T-cell (primary cell): ENCODE results near the gene PSMD6. TPM values are rescaled to one million over a fixed set of nuclear protein-coding genes. Genes with fewer than 3 reads are reported as not detected.

ENCODE experiments used
- ATAC-seq, 4 experiments: fragments of 200-7000 bp in 3 of 4; fragments of 150-1000 bp in 1 of 4; cut with Tn5 transposase; replicated peaks in 1 of 4; 1 replicate in 3 of 4; 2 replicates in 1 of 4; pipeline ENCODE4 v1.10.0; 2021; ENCODE audit warnings: moderate library complexity in 3 of 4, mild to moderate bottlenecking in 2 of 4, moderate number of reproducible peaks in 1 of 4
- CTCF ChIA-PET, 2 donors: fragments of 300-600 bp; sonication (Branson Sonifier 250); formaldehyde crosslinking; loops; one replicate each; lab custom pipeline; 2022; ENCODE audit warnings: antibody characterized with exemption in 2 of 2; lab: Charles Lee
- POLR2A ChIA-PET, 2 donors: fragments of 300-600 bp; sonication (Branson Sonifier 250); formaldehyde crosslinking; loops; one replicate each; lab custom pipeline; 2022; ENCODE audit warnings: antibody characterized with exemption in 2 of 2; lab: Charles Lee
- DNase-seq, 35 experiments: peaks; one replicate each; pipeline versions ENCODE4 v3.0.0 to v3.0.0-alpha.2; 2013 to 2023
- H3K27ac ChIP-seq: one replicate; pipeline ENCODE4 v1.5.1; 2013; ENCODE audit warnings: low read length
- H3K27me3 ChIP-seq, 2 experiments: replicated peaks in 1 of 2; 1 replicate in 1 of 2; 2 replicates in 1 of 2; pipeline versions ENCODE4 v1.6.1 to v1.7.0; 2013; ENCODE audit warnings: low read length in 1 of 2, mixed read lengths in 1 of 2; ENCODE audit not compliant: control insufficient read depth in 2 of 2, insufficient read depth in 2 of 2; ENCODE audit errors: extremely low read depth in 1 of 2
- H3K36me3 ChIP-seq, 2 donors: 1 replicate in 1 of 2; 2 replicates in 1 of 2; pipeline versions ENCODE4 v1.6.1 to v1.7.0; 2013; ENCODE audit warnings: low read length in 1 of 2; ENCODE audit not compliant: control insufficient read depth in 2 of 2, insufficient read depth in 1 of 2; ENCODE audit errors: extremely low read depth in 1 of 2
- H3K4me1 ChIP-seq, 2 experiments: 1 replicate in 1 of 2; 2 replicates in 1 of 2; pipeline versions ENCODE4 v1.6.1 to v1.7.0; 2013; ENCODE audit warnings: low read length in 2 of 2, mixed read lengths in 1 of 2; ENCODE audit not compliant: insufficient read depth in 2 of 2, control insufficient read depth in 1 of 2; ENCODE audit errors: extremely low read depth in 1 of 2
- H3K4me3 ChIP-seq, 2 donors: 1 replicate in 1 of 2; 2 replicates in 1 of 2; pipeline versions ENCODE4 v1.5.1 to v1.7.0; 2013; ENCODE audit warnings: mild to moderate bottlenecking in 2 of 2, low read length in 1 of 2, moderate library complexity in 1 of 2; ENCODE audit not compliant: control insufficient read depth in 1 of 2; ENCODE audit errors: extremely low read depth in 1 of 2
- H3K9me3 ChIP-seq: 2 replicates; pipeline ENCODE4 v1.7.0; 2013
- H3K27ac Mint-ChIP-seq, 2 donors: one replicate each; pipeline ENCODE4 v1.8.0; 2020 to 2021; ENCODE audit warnings: mild to moderate bottlenecking in 2 of 2, mixed read lengths in 2 of 2
- H3K27me3 Mint-ChIP-seq, 2 donors: one replicate each; pipeline ENCODE4 v1.8.0; 2021 to 2022; ENCODE audit warnings: mixed read lengths in 2 of 2
- H3K36me3 Mint-ChIP-seq: one replicate; pipeline ENCODE4 v1.8.0; 2021; ENCODE audit warnings: mixed read lengths
- H3K4me1 Mint-ChIP-seq, 3 donors: one replicate each; pipeline ENCODE4 v1.8.0; 2020 to 2022; ENCODE audit warnings: mixed read lengths in 3 of 3, mild to moderate bottlenecking in 1 of 3
- H3K4me3 Mint-ChIP-seq, 3 donors: one replicate each; pipeline ENCODE4 v1.8.0; 2020 to 2022; ENCODE audit warnings: mild to moderate bottlenecking in 3 of 3, mixed read lengths in 3 of 3, moderate library complexity in 3 of 3
- H3K9me3 Mint-ChIP-seq, 3 donors: one replicate each; pipeline ENCODE4 v1.8.0; 2020 to 2022; ENCODE audit warnings: mixed read lengths in 3 of 3
- WGBS: methylation state at CpG from one replicate; pipeline ENCODE4 v1.1.5; 2013; ENCODE audit warnings: missing lambda C conversion rate; ENCODE audit not compliant: insufficient coverage; 5-methylcytosine and 5-hydroxymethylcytosine counted together
- total RNA-seq, 35 experiments: library from RNA in 6 of 35; stranded (reverse) in 6 of 35; fragments of 120-200 nt in 1 of 35; gene quantifications; one replicate each; pipeline versions ENCODE4 v1.2.1 to v1.2.4 and lab custom pipeline; 2013 to 2026

PSMD6 gene
- total RNA-seq, 5 donors from 2014 or later (not counting 1 experiment from before 2014, with no cell fraction given) = 60.2 to 95.4 (median 73.2) TPM

GRCh38 chr3:64009528-64009927, 13.8 kb downstream of the PSMD6 start:
- H3K27ac Mint-ChIP-seq = peak overlapping the region in 1 of 2 donors; percentile 24
- CTCF ChIA-PET = interaction anchor here (1.3 to 1.7 kb wide), 2 partner anchors 16 to 48 kb away, joined by 4 to 6 read pairs; no protein-coding TSS in a partner anchor
- H3K4me1 ChIP-seq = no peaks in the 10 kb centered on the region
- no peaks in the 10 kb centered on the region for H3K9me3 ChIP-seq
- no peak overlapping the region for H3K4me3 ChIP-seq
- POLR2A ChIA-PET = no interaction called here
- peaks cover 28 to 33% (median 29%) of the 10 kb centered on the region in 3 donors for H3K4me1 Mint-ChIP-seq
- no peak overlapping the region for H3K27ac ChIP-seq
- ATAC-seq (no peak), DNase-seq (no peak)
- peaks cover 47% of the 10 kb centered on the region for H3K36me3 Mint-ChIP-seq
- 94% methylated on average over 7 of the region's 7 CpGs for WGBS
- no peaks in the 10 kb centered on the region for H3K27me3 ChIP-seq
- no peaks in the 10 kb centered on the region for H3K9me3 Mint-ChIP-seq
- H3K4me3 Mint-ChIP-seq = no peak overlapping the region
- H3K27me3 Mint-ChIP-seq = no peaks in the 10 kb centered on the region
- H3K36me3 ChIP-seq = peaks cover 12 to 96% of the 10 kb centered on the region in 2 donors

GRCh38 chr3:64008487-64009351, 14.6 kb downstream of the PSMD6 start:
- CTCF ChIA-PET = interaction anchor here (0.6 to 1.5 kb wide), 7 partner anchors 10 to 52 kb away, joined by 3 to 9 read pairs (median 4); partner anchors contain the start of gene PSMD6 (in 1 of the 2)
- Histone ChIP-seq H3K9me3 (no peaks in the 10 kb centered on the region), H3K36me3 (peaks cover 14 to 97% of the 10 kb centered on the region in 2 donors), H3K27ac (no peak overlapping the region), H3K4me3 (no peak overlapping the region), H3K4me1 (no peaks in the 10 kb centered on the region), H3K27me3 (no peaks in the 10 kb centered on the region)
- H3K4me3 Mint-ChIP-seq = no peak overlapping the region
- H3K27ac Mint-ChIP-seq = peak overlapping the region in 1 of 2 donors; percentile 72
- ATAC-seq = no peak
- H3K9me3 Mint-ChIP-seq = no peaks in the 10 kb centered on the region
- H3K36me3 Mint-ChIP-seq = peaks cover 44% of the 10 kb centered on the region
- peaks cover 22 to 25% (median 24%) of the 10 kb centered on the region in 3 donors for H3K4me1 Mint-ChIP-seq
- H3K27me3 Mint-ChIP-seq = no peaks in the 10 kb centered on the region
- POLR2A ChIA-PET = interaction anchor here (0.6 to 1.5 kb wide), 10 partner anchors 9 to 139 kb away, joined by 3 to 7 read pairs (median 4); no protein-coding TSS in a partner anchor
- 87% methylated on average over 3 of the region's 7 CpGs for WGBS
- DNase-seq = no peak

- no peaks in the 10 kb centered on the region for H3K9me3 ChIP-seq
- no peaks in the 10 kb centered on the region for H3K27me3 ChIP-seq
- ChIA-PET CTCF (interaction anchor here (0.6 to 1.5 kb wide), 8 partner anchors 9 to 52 kb away, joined by 3 to 9 read pairs (median 4); partner anchors contain the start of gene PSMD6 (in 1 of the 2)), POLR2A (interaction anchor here (0.6 to 1.5 kb wide), 11 partner anchors 10 to 138 kb away, joined by 3 to 7 read pairs (median 3); no protein-coding TSS in a partner anchor)
- DNase-seq = no peak
- no peak overlapping the region for H3K4me3 ChIP-seq
- WGBS = no CpG with 5 or more reads among the region's 2 CpGs
- H3K4me1 ChIP-seq = no peaks in the 10 kb centered on the region
- H3K27me3 Mint-ChIP-seq = no peaks in the 10 kb centered on the region
- H3K9me3 Mint-ChIP-seq = no peaks in the 10 kb centered on the region
- H3K4me1 Mint-ChIP-seq = peaks cover 18 to 21% (median 20%) of the 10 kb centered on the region in 3 donors
- H3K36me3 ChIP-seq = peaks cover 13 to 96% of the 10 kb centered on the region in 2 donors
- H3K27ac ChIP-seq = no peak overlapping the region
- no peak overlapping the region for H3K27ac Mint-ChIP-seq
- no peak overlapping the region for H3K4me3 Mint-ChIP-seq
- ATAC-seq = no peak
- peaks cover 41% of the 10 kb centered on the region for H3K36me3 Mint-ChIP-seq
Measured at GRCh38 chr3:64008017-64008416, 15.3 kb downstream of the PSMD6 start.

- Histone ChIP-seq H3K4me1 (no peaks in the 10 kb centered on the region), H3K4me3 (no peak overlapping the region), H3K27ac (no peak overlapping the region), H3K27me3 (no peaks in the 10 kb centered on the region), H3K36me3 (peaks cover 17 to 93% of the 10 kb centered on the region in 2 donors), H3K9me3 (no peaks in the 10 kb centered on the region)
- Mint-ChIP-seq H3K27ac (no peak overlapping the region), H3K9me3 (no peaks in the 10 kb centered on the region), H3K4me1 (peaks cover 15 to 26% (median 19%) of the 10 kb centered on the region in 3 donors), H3K4me3 (no peak overlapping the region), H3K27me3 (no peaks in the 10 kb centered on the region), H3K36me3 (peaks cover 36% of the 10 kb centered on the region)
- ChIA-PET CTCF (interaction anchor here (0.6 to 2.0 kb wide), 8 partner anchors 10 to 45 kb away, joined by 3 to 6 read pairs (median 4); partner anchors contain the start of gene PSMD6 (in 1 of the 2)), POLR2A (no interaction called here)
- WGBS = no CpG with 5 or more reads among the region's 2 CpGs
- DNase-seq (no peak), ATAC-seq (no peak)
Measured at GRCh38 chr3:64003589-64003988, 19.7 kb downstream of the PSMD6 start.

GRCh38 chr3:64002233-64002632, 21.1 kb downstream of the PSMD6 start:
- H3K36me3 Mint-ChIP-seq = peaks cover 45% of the 10 kb centered on the region
- H3K27ac ChIP-seq = no peak overlapping the region
- H3K4me1 Mint-ChIP-seq = peaks cover 22 to 29% (median 27%) of the 10 kb centered on the region in 3 donors
- CTCF ChIA-PET = interaction anchor here in 1 of 2 donors (2.0 kb wide), 1 partner anchor 21 kb away, joined by 6 read pairs; the partner anchor contains the start of gene PSMD6
- no peak for DNase-seq
- H3K4me1 ChIP-seq = no peaks in the 10 kb centered on the region
- no peaks in the 10 kb centered on the region for H3K9me3 Mint-ChIP-seq
- no peaks in the 10 kb centered on the region for H3K27me3 Mint-ChIP-seq
- ATAC-seq = no peak
- 100% methylated on average over 2 of the region's 4 CpGs for WGBS
- POLR2A ChIA-PET = no interaction called here
- H3K4me3 Mint-ChIP-seq = no peak overlapping the region
- no peaks in the 10 kb centered on the region for H3K27me3 ChIP-seq
- peak overlapping the region; percentile 50 to 80 for H3K27ac Mint-ChIP-seq
- peaks cover 17 to 93% of the 10 kb centered on the region in 2 donors for H3K36me3 ChIP-seq
- H3K4me3 ChIP-seq = no peak overlapping the region
- no peaks in the 10 kb centered on the region for H3K9me3 ChIP-seq

- ChIA-PET CTCF (interaction anchor here (0.6 to 1.1 kb wide), 2 partner anchors 22 to 38 kb away, joined by 3 to 4 read pairs; partner anchors contain the start of gene PSMD6 (in 1 of the 2)), POLR2A (interaction anchor here in 1 of 2 donors (1.0 kb wide), 2 partner anchors 12 to 22 kb away, joined by 4 to 7 read pairs; no protein-coding TSS in a partner anchor)
- H3K4me1 Mint-ChIP-seq = peaks cover 32 to 43% (median 40%) of the 10 kb centered on the region in 3 donors
- peaks cover 59% of the 10 kb centered on the region for H3K36me3 Mint-ChIP-seq
- ATAC-seq (no peak), DNase-seq (no peak)
- Histone ChIP-seq H3K36me3 (peaks cover 17 to 92% of the 10 kb centered on the region in 2 donors), H3K9me3 (no peaks in the 10 kb centered on the region), H3K27me3 (no peaks in the 10 kb centered on the region), H3K4me3 (no peak overlapping the region), H3K27ac (no peak overlapping the region), H3K4me1 (no peaks in the 10 kb centered on the region)
- 91% methylated on average over 6 of the region's 9 CpGs for WGBS
- H3K27me3 Mint-ChIP-seq = no peaks in the 10 kb centered on the region
- H3K4me3 Mint-ChIP-seq = no peak overlapping the region
- no peaks in the 10 kb centered on the region for H3K9me3 Mint-ChIP-seq
- peak overlapping the region in 1 of 2 donors; percentile 58 for H3K27ac Mint-ChIP-seq
Measured at GRCh38 chr3:64000453-64001055, 22.7 kb downstream of the PSMD6 start.
